Astrocyte (in vitro differentiated cells and primary cell): ENCODE results near the gene OTOG. TPM values are rescaled to one million over a fixed set of nuclear protein-coding genes. Genes with fewer than 3 reads are reported as not detected.

ENCODE experiments used
- DNase-seq: peaks from one replicate; pipeline ENCODE4 v3.0.0-alpha.2; 2010; ENCODE audit warnings: low read depth
- FAIRE-seq: peaks from 2 replicates; lab custom pipeline; 2011; peaks lifted over from hg19 to GRCh38; lab: Jason Lieb, UNC
- H2AFZ ChIP-seq: 2 replicates; pipeline ENCODE4 v1.6.0; 2012; ENCODE audit warnings: low read depth, low read length, inconsistent platforms
- H3K27ac ChIP-seq: 2 replicates; pipeline ENCODE4 v1.5.1; 2011; ENCODE audit warnings: low read depth, low read length, inconsistent platforms
- H3K27me3 ChIP-seq: 2 replicates; pipeline ENCODE4 v1.6.0; 2011; ENCODE audit warnings: low read length, inconsistent platforms; ENCODE audit not compliant: insufficient read depth
- H3K36me3 ChIP-seq: 2 replicates; pipeline ENCODE4 v1.5.1; 2011; ENCODE audit warnings: low read length, inconsistent platforms; ENCODE audit not compliant: insufficient read depth
- H3K4me1 ChIP-seq: 2 replicates; pipeline ENCODE4 v1.5.1; 2011; ENCODE audit warnings: low read length, inconsistent platforms; ENCODE audit not compliant: insufficient read depth
- H3K4me2 ChIP-seq: 2 replicates; pipeline ENCODE4 v1.6.0; 2012; ENCODE audit warnings: low read length, inconsistent platforms
- H3K4me3 ChIP-seq: 2 replicates; pipeline ENCODE4 v1.5.1; 2011; ENCODE audit warnings: low read depth, mild to moderate bottlenecking, low read length, inconsistent platforms; ENCODE audit not compliant: insufficient read depth
- H3K79me2 ChIP-seq: 2 replicates; pipeline ENCODE4 v1.6.0; 2012; ENCODE audit warnings: mild to moderate bottlenecking, low read length, inconsistent platforms; ENCODE audit not compliant: insufficient read depth
- H3K9ac ChIP-seq: 2 replicates; pipeline ENCODE4 v1.6.0; 2012; ENCODE audit warnings: mild to moderate bottlenecking, low read length, inconsistent platforms
- H3K9me3 ChIP-seq: 2 replicates; pipeline ENCODE4 v1.5.1; 2012; ENCODE audit warnings: low read depth, mild to moderate bottlenecking, low read length, inconsistent platforms; ENCODE audit not compliant: insufficient read depth
- H4K20me1 ChIP-seq: 2 replicates; pipeline ENCODE4 v1.6.0; 2012; ENCODE audit warnings: low read length, inconsistent platforms; ENCODE audit not compliant: insufficient read depth
- H3K27ac Mint-ChIP-seq: one replicate; pipeline ENCODE4 v1.8.0; 2021; ENCODE audit warnings: mild to moderate bottlenecking, mixed read lengths; ENCODE audit not compliant: unreplicated experiment
- H3K27me3 Mint-ChIP-seq: one replicate; pipeline ENCODE4 v1.8.0; 2021; ENCODE audit warnings: low read depth, mixed read lengths; ENCODE audit not compliant: unreplicated experiment
- H3K36me3 Mint-ChIP-seq: one replicate; pipeline ENCODE4 v1.8.0; 2021; ENCODE audit warnings: low read depth, mixed read lengths; ENCODE audit not compliant: unreplicated experiment
- H3K4me1 Mint-ChIP-seq: one replicate; pipeline ENCODE4 v1.8.0; 2021; ENCODE audit warnings: low read depth, mixed read lengths; ENCODE audit not compliant: unreplicated experiment
- H3K4me3 Mint-ChIP-seq: one replicate; pipeline ENCODE4 v1.8.0; 2021; ENCODE audit warnings: mild to moderate bottlenecking, moderate library complexity, mixed read lengths; ENCODE audit not compliant: unreplicated experiment
- H3K9me3 Mint-ChIP-seq: one replicate; pipeline ENCODE4 v1.8.0; 2021; ENCODE audit warnings: mild to moderate bottlenecking, mixed read lengths; ENCODE audit not compliant: unreplicated experiment
- EZH2 ChIP-seq: IDR thresholded peaks from 2 replicates; pipeline ENCODE4 v1.6.1; 2012; ENCODE audit warnings: mild to moderate bottlenecking, low read length, inconsistent platforms; ENCODE audit not compliant: insufficient read depth
- total RNA-seq: library from RNA; stranded (reverse); gene quantifications from 2 replicates; pipeline ENCODE4 v1.2.1, GENCODE V29; 2021
- TF ChIP-seq, protein P1 (sequence below): IDR thresholded peaks from 2 replicates; pipeline ENCODE4 v1.5.1; 2011; ENCODE audit warnings: low read depth, mild to moderate bottlenecking, inconsistent platforms, low read length, moderate library complexity; ENCODE audit not compliant: insufficient read depth

The OTOG gene
- total RNA-seq, 1 donor from 2014 or later = not detected

GRCh38 chr11:17570034-17570433 lies 23.0 kb downstream of the OTOG start:
- no peaks in the 10 kb centered on the region for H3K4me1 Mint-ChIP-seq
- H3K36me3 ChIP-seq = no peaks in the 10 kb centered on the region
- peaks cover 2% of the 10 kb centered on the region for H3K27me3 ChIP-seq
- no peaks in the 10 kb centered on the region for H3K9me3 ChIP-seq
- no peaks in the 10 kb centered on the region for H3K36me3 Mint-ChIP-seq
- H3K4me2 ChIP-seq = no peak overlapping the region
- H3K9me3 Mint-ChIP-seq = no peaks in the 10 kb centered on the region
- peaks cover 24% of the 10 kb centered on the region for H3K27me3 Mint-ChIP-seq
- no peak overlapping the region for H3K4me3 Mint-ChIP-seq
- DNase-seq (no peak), FAIRE-seq (no peak)
- no peak for TF ChIP-seq EZH2
- TF ChIP-seq, protein P1, sequence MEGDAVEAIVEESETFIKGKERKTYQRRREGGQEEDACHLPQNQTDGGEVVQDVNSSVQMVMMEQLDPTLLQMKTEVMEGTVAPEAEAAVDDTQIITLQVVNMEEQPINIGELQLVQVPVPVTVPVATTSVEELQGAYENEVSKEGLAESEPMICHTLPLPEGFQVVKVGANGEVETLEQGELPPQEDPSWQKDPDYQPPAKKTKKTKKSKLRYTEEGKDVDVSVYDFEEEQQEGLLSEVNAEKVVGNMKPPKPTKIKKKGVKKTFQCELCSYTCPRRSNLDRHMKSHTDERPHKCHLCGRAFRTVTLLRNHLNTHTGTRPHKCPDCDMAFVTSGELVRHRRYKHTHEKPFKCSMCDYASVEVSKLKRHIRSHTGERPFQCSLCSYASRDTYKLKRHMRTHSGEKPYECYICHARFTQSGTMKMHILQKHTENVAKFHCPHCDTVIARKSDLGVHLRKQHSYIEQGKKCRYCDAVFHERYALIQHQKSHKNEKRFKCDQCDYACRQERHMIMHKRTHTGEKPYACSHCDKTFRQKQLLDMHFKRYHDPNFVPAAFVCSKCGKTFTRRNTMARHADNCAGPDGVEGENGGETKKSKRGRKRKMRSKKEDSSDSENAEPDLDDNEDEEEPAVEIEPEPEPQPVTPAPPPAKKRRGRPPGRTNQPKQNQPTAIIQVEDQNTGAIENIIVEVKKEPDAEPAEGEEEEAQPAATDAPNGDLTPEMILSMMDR = no peak
- no peak overlapping the region for H3K27ac Mint-ChIP-seq
- no peaks in the 10 kb centered on the region for H3K4me1 ChIP-seq
- H4K20me1 ChIP-seq = no peaks in the 10 kb centered on the region
- H3K27ac ChIP-seq = no peak overlapping the region
- no peaks in the 10 kb centered on the region for H3K79me2 ChIP-seq
- H3K9ac ChIP-seq = no peak overlapping the region
- no peak overlapping the region for H2AFZ ChIP-seq
- no peak overlapping the region for H3K4me3 ChIP-seq

DNA sequence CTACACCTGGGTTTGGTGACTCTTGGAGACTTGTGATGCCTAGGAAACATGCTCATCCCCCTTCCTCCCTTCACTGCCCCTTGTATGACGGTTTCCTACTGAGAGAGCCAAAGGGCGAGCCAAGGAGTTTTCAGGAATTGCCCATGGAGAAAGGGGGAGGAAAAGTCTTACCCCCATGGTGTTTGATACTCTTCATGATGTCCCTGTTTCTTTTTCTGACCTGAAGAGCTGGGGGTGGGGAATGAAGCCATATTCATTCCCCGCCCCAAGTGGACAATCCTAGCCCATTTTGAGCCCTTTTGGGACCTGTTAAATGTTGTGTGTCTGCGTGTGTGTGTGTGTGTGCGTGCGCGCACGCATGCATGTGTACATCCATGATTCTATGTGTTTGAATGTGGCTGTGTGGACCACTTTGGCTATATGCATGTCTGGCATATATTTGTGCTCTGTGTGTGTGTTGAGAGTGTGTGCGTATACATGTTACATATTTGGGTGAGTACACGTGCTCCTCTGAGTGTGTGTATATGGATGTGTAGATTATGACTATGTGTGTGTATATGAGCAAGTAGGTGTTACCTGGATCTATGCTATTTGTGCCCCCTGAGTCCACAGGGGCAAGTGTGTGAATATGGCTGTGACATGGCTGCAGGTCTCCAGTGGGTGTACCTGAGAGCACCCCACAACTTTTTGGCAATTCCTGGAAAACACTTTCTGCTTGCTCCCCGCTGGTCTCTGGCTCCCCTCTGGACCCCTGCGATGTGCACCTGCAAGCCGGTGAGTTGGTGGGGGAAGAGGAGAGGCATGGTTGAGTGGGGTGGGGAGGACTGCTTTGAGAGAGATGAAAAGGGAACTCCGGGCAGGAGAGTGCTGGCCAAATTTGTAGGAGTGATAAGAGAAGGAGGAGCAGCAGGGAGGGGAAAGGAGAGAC lies 24.6 kb downstream of the OTOG start:
- no peak for DNase-seq
- Histone ChIP-seq H3K4me1 (no peaks in the 10 kb centered on the region), H3K9ac (no peak overlapping the region), H4K20me1 (no peaks in the 10 kb centered on the region), H2AFZ (no peak overlapping the region), H3K9me3 (no peaks in the 10 kb centered on the region), H3K36me3 (no peaks in the 10 kb centered on the region), H3K4me2 (no peak overlapping the region), H3K27me3 (no peaks in the 10 kb centered on the region), H3K79me2 (no peaks in the 10 kb centered on the region), H3K4me3 (no peak overlapping the region), H3K27ac (no peak overlapping the region)
- no peak overlapping the region for H3K4me3 Mint-ChIP-seq
- FAIRE-seq = no peak
- H3K27ac Mint-ChIP-seq = no peak overlapping the region
- no peaks in the 10 kb centered on the region for H3K36me3 Mint-ChIP-seq
- no peaks in the 10 kb centered on the region for H3K9me3 Mint-ChIP-seq
- no peaks in the 10 kb centered on the region for H3K4me1 Mint-ChIP-seq
- peaks cover 37% of the 10 kb centered on the region for H3K27me3 Mint-ChIP-seq
- TF ChIP-seq, protein P1 = no peak
- TF ChIP-seq EZH2 = no peak

- TF ChIP-seq EZH2 = no peak
- TF ChIP-seq, protein P1 = no peak
- no peak overlapping the region for H3K27ac Mint-ChIP-seq
- H3K27ac ChIP-seq = no peak overlapping the region
- H3K9me3 Mint-ChIP-seq = no peaks in the 10 kb centered on the region
- no peaks in the 10 kb centered on the region for H4K20me1 ChIP-seq
- H3K9ac ChIP-seq = no peak overlapping the region
- DNase-seq (no peak), FAIRE-seq (no peak)
- no peaks in the 10 kb centered on the region for H3K36me3 Mint-ChIP-seq
- H3K4me3 Mint-ChIP-seq = no peak overlapping the region
- no peaks in the 10 kb centered on the region for H3K9me3 ChIP-seq
- no peak overlapping the region for H3K4me2 ChIP-seq
- H3K79me2 ChIP-seq = no peaks in the 10 kb centered on the region
- H3K4me1 ChIP-seq = no peaks in the 10 kb centered on the region
- H3K27me3 Mint-ChIP-seq = peaks cover 42% of the 10 kb centered on the region
- H3K36me3 ChIP-seq = no peaks in the 10 kb centered on the region
- H3K4me1 Mint-ChIP-seq = no peaks in the 10 kb centered on the region
- H3K27me3 ChIP-seq = no peaks in the 10 kb centered on the region
- H2AFZ ChIP-seq = no peak overlapping the region
- no peak overlapping the region for H3K4me3 ChIP-seq
These were observed 25.3 kb downstream of the OTOG start for GRCh38 chr11:17572359-17572690.
